AG04449 (cell line): ENCODE data around the gene FAM9C.

Experiments
- CTCF ChIA-PET: fragments of 350-600 bp; formaldehyde crosslinking; extraction: SDS; loops from one replicate; lab custom pipeline; 2021; ENCODE audit warnings: antibody characterized with exemption; lab: Yijun Ruan, JAX
- POLR2A ChIA-PET: fragments of 400-600, 350-600 bp; formaldehyde crosslinking; extraction: SDS; loops from one replicate; lab custom pipeline; 2020; ENCODE audit warnings: antibody characterized with exemption, inconsistent platforms; lab: Yijun Ruan, JAX
- DNase-seq: peaks from one replicate; pipeline ENCODE4 v3.0.0-alpha.2; 2010; ENCODE audit warnings: low read depth, low spot score
- H3K4me3 ChIP-seq: 2 replicates; pipeline ENCODE4 v1.5.1; 2011; ENCODE audit warnings: low read depth, mild to moderate bottlenecking, control low read depth, low read length
- CTCF ChIP-seq: IDR thresholded peaks from one replicate; pipeline ENCODE4 v1.5.1; 2011; ENCODE audit warnings: mild to moderate bottlenecking, moderate library complexity, low read length, control low read depth, inconsistent platforms; ENCODE audit not compliant: insufficient read depth; ENCODE audit errors: missing control alignments

The FAM9C gene

GRCh38 chrX:13076176-13076961, 31.9 kb upstream of the FAM9C start:
- H3K4me3 ChIP-seq = no peak overlapping the region
- ChIA-PET POLR2A (interaction anchor here (0.7 kb wide), 1 partner anchor 98 kb away, joined by 3 read pairs; no protein-coding TSS in a partner anchor), CTCF (no interaction called here)
- DNase-seq = no peak
- no peak for TF ChIP-seq CTCF

- CTCF ChIA-PET = interaction anchor here (1.0 kb wide), 1 partner anchor 128 kb away, joined by 6 read pairs; no protein-coding TSS in a partner anchor
- no peak for TF ChIP-seq CTCF
- H3K4me3 ChIP-seq = no peak overlapping the region
- POLR2A ChIA-PET = no interaction called here
- DNase-seq = no peak
Observed at GRCh38 chrX:13074297-13075262, 30.2 kb upstream of the FAM9C start.

- DNase-seq = no peak
- CTCF ChIA-PET = no interaction called here
- no peak for TF ChIP-seq CTCF
- POLR2A ChIA-PET = no interaction called here
- no peak overlapping the region for H3K4me3 ChIP-seq
Observed at GRCh38 chrX:13069771-13070416, 25.5 kb upstream of the FAM9C start.

GRCh38 chrX:13068651-13069050, 24.2 kb upstream of the FAM9C start:
- ChIA-PET CTCF (no interaction called here), POLR2A (no interaction called here)
- TF ChIP-seq CTCF = no peak
- DNase-seq = no peak
- no peak overlapping the region for H3K4me3 ChIP-seq

GRCh38 chrX:13067773-13068172, 23.4 kb upstream of the FAM9C start:
- no peak for TF ChIP-seq CTCF
- CTCF ChIA-PET = no interaction called here
- no peak for DNase-seq
- POLR2A ChIA-PET = no interaction called here
- no peak overlapping the region for H3K4me3 ChIP-seq
